Measurements from ENCODE around the gene MTRFR.

DNA sequence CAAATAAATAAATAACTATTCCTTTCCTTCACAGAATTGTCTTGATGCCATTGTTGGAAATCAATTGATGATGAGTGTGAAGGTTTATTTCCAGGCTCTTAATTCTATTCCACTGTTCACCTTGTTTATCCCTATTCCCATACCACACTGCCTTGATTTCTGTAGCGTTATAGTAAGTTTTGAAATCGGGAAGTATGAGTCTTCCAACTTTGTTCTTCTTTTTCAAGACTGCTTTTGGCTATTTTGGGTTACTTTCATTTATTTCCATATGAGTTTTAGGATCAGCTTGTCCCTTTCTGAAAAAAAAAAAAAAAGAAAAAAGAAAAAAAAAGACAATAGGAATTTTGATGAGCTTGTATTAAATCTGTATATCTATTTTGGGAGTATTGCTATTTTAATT lies 47.7 kb downstream of the MTRFR start:
- no peak for TF ChIP-seq POLR2AphosphoS5 (IDR thresholded peaks at IDR 0.05; ENCODE audit: low read depth, low read length)
- TF ChIP-seq POLR2A (IDR thresholded peaks at IDR 0.05; ENCODE audit: low read depth, low read length) = no peak
